ENCODE results near the gene HPS1. TPM values are rescaled to one million over a fixed set of nuclear protein-coding genes. Genes with fewer than 3 reads are reported as not detected.

Gene HPS1
- total RNA-seq, 1 experiment from 2014 or later, result 47.4 TPM

DNA sequence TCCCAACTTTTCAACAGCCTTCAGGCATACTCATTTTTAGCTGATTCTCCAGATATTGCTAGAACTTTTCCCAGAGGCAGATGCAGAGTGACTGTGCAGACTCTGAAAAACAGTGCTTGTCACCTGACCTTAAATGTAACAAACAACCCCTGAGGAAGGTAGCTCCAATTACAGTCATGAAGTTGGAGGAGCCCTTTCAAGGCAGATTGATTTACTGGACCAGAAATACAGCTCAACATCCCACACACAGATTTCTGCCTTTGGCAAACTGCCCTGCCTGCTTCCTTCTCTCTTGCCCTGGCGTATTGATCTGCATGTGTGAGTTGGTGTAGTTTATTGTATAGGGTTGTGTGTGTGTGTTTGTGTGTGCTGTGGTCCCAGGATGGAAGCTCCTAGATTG is 70.2 kb downstream of the HPS1 start:
- Histone ChIP-seq H4K91ac (ENCODE audit: insufficient read length, low read depth, low read length) (no peak overlapping the region), H3T11ph (ENCODE audit: low read length) (no peak overlapping the region), H2AK5ac (ENCODE audit: insufficient read length, low read length) (no peak overlapping the region), H3K27me3 (ENCODE audit: insufficient read depth, low read length) (no peaks in the 10 kb centered on the region), H3K4ac (ENCODE audit: low read depth, low read length) (no peak overlapping the region), H2BK120ac (ENCODE audit: low read depth, low read length, poor library complexity, severe bottlenecking) (no peak overlapping the region), H3K23me2 (ENCODE audit: insufficient read length, low read depth, low read length, poor library complexity, severe bottlenecking) (no peaks in the 10 kb centered on the region), H3K4me1 (ENCODE audit: insufficient read depth, low read length) (no peaks in the 10 kb centered on the region; the same call in 1 of the 2 replicates), H3K9ac (ENCODE audit: extremely low read depth, insufficient read length, low read length) (no peak overlapping the region), H3K4me2 (ENCODE audit: insufficient read depth, insufficient read length, low read length) (no peak overlapping the region), H2BK15ac (ENCODE audit: low read depth, low read length) (no peak overlapping the region), H3K18ac (ENCODE audit: insufficient read length, low read depth, low read length) (no peak overlapping the region), H3K27ac (ENCODE audit: insufficient read length, low read depth, low read length) (no peak overlapping the region), H3K79me2 (ENCODE audit: insufficient read depth, low read length) (no peaks in the 10 kb centered on the region), H3K56ac (ENCODE audit: insufficient read length, low read depth, low read length) (no peak overlapping the region), H3K9me3 (ENCODE audit: control insufficient read depth, low read depth, low read length) (no peaks in the 10 kb centered on the region), H2BK12ac (ENCODE audit: insufficient read length, low read depth, low read length) (no peak overlapping the region), H2BK5ac (ENCODE audit: insufficient read length, low read length) (no peak overlapping the region), H2BK20ac (ENCODE audit: low read depth, low read length, poor library complexity, severe bottlenecking) (no peak overlapping the region), H3K14ac (ENCODE audit: insufficient read depth, low read length) (no peak overlapping the region), H3K23ac (ENCODE audit: insufficient read length, low read depth, low read length) (no peak overlapping the region), H2AFZ (ENCODE audit: low read length) (no peak overlapping the region), H4K5ac (ENCODE audit: insufficient read length, low read depth, low read length) (no peak overlapping the region), H3K79me1 (ENCODE audit: insufficient read depth, low read depth, low read length, poor library complexity, severe bottlenecking) (no peaks in the 10 kb centered on the region), H4K8ac (replicated peaks; ENCODE audit: insufficient read length, low read depth, low read length) (no peak overlapping the region), H4K20me1 (ENCODE audit: control insufficient read depth, insufficient read depth, insufficient read length) (no peaks in the 10 kb centered on the region)
- Mint-ChIP-seq H3K9me3 (peaks cover 10 to 11% of the 10 kb centered on the region in 2 experiments; a peak in 4 of 5 replicates), H3K36me3 (ENCODE audit: insufficient read depth in 1 of 3, low read depth in 3 of 3) (peaks cover 0 to 3% (median 0%) of the 10 kb centered on the region in 3 experiments; a peak in 3 of 7 replicates), H3K27ac (no peak overlapping the region), H3K4me3 (no peak overlapping the region), H3K27me3 (ENCODE audit: low read depth) (peaks cover 1% of the 10 kb centered on the region; the same call in 1 of the 2 replicates), H3K4me1 (peaks cover 23 to 24% of the 10 kb centered on the region in 2 experiments)
- TF ChIP-seq, protein P1, sequence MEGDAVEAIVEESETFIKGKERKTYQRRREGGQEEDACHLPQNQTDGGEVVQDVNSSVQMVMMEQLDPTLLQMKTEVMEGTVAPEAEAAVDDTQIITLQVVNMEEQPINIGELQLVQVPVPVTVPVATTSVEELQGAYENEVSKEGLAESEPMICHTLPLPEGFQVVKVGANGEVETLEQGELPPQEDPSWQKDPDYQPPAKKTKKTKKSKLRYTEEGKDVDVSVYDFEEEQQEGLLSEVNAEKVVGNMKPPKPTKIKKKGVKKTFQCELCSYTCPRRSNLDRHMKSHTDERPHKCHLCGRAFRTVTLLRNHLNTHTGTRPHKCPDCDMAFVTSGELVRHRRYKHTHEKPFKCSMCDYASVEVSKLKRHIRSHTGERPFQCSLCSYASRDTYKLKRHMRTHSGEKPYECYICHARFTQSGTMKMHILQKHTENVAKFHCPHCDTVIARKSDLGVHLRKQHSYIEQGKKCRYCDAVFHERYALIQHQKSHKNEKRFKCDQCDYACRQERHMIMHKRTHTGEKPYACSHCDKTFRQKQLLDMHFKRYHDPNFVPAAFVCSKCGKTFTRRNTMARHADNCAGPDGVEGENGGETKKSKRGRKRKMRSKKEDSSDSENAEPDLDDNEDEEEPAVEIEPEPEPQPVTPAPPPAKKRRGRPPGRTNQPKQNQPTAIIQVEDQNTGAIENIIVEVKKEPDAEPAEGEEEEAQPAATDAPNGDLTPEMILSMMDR (conservative IDR thresholded peaks at IDR 0.05), result no peak
- no peak for DNase-seq
- no CpG with 5 or more reads among the region's 1 CpG for WGBS (ENCODE audit: extremely low coverage, insufficient read length, low lambda C conversion rate)
